ENCODE data around the gene MYRFL.

Gene MYRFL

DNA sequence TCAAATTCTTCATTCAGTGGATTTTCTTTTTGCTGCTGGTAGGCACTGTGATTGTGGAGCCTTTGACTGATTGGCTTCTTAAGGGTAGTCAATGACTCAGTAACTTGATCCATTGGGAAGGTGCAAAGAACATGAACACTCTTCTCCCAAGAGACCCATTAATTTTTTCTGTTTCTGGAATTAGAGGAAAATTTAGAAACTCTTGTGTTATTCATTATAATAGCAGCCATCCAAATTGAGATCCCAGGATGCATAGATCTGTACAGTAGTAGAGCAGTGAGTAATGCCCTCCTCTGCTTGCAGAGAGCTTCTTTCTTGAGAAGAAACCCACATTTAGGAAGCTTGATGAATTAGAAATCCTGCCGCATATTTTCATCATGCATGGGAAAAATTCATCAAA, 63.9 kb downstream of the MYRFL start:
- Histone ChIP-seq H3K9ac (ENCODE audit: low read depth, low read length, poor library complexity) (no peak overlapping the region), H2BK15ac (ENCODE audit: low read length) (no peak overlapping the region), H3K4me1 (ENCODE audit: control insufficient read depth in 2 of 2, insufficient read depth in 1 of 2, low read depth in 1 of 2, low read length in 2 of 2) (peaks cover 0 to 4% of the 10 kb centered on the region in 2 donors), H3K4me3 (ENCODE audit: low read length in 2 of 2) (no peak overlapping the region), H3K79me1 (ENCODE audit: low read depth, low read length) (no peaks in the 10 kb centered on the region), H3K27me3 (ENCODE audit: control insufficient read depth in 3 of 3, insufficient read depth in 3 of 3, low read depth in 1 of 3, low read length in 3 of 3) (no peaks in the 10 kb centered on the region), H3K9me3 (replicated peaks in 1 of 2; ENCODE audit: control insufficient read depth in 2 of 2, insufficient read depth in 1 of 2, low read depth in 1 of 2, low read length in 2 of 2) (no peaks in the 10 kb centered on the region), H3K4ac (ENCODE audit: low read length) (no peak overlapping the region), H3K36me3 (replicated peaks in 1 of 2; ENCODE audit: control insufficient read depth in 2 of 2, insufficient read depth in 2 of 2, low read length in 2 of 2) (no peaks in the 10 kb centered on the region), H3K23ac (ENCODE audit: low read depth, low read length, poor library complexity) (no peak overlapping the region), H2BK5ac (ENCODE audit: low read length) (no peak overlapping the region), H3K14ac (ENCODE audit: low read length) (no peak overlapping the region), H2BK12ac (ENCODE audit: low read length) (no peak overlapping the region), H4K8ac (ENCODE audit: low read depth, low read length) (no peak overlapping the region), H2AK5ac (ENCODE audit: low read depth, low read length) (no peak overlapping the region), H3K18ac (ENCODE audit: low read length) (no peak overlapping the region), H2AFZ (ENCODE audit: low read length) (no peak overlapping the region), H3K27ac (replicated peaks; ENCODE audit: low read length) (no peak overlapping the region), H3K4me2 (ENCODE audit: insufficient read depth, low read length, poor library complexity, severe bottlenecking) (no peak overlapping the region), H4K91ac (ENCODE audit: low read depth, low read length, poor library complexity) (no peak overlapping the region), H2BK120ac (ENCODE audit: low read depth, low read length) (no peak overlapping the region)
- no CpG with 5 or more reads among the region's 1 CpG for WGBS, 2 donors (ENCODE audit: extremely low coverage in 2 of 2, insufficient read length in 2 of 2, insufficient replicate concordance in 1 of 2)
- no peak for DNase-seq (ENCODE audit: low spot score)

DNA sequence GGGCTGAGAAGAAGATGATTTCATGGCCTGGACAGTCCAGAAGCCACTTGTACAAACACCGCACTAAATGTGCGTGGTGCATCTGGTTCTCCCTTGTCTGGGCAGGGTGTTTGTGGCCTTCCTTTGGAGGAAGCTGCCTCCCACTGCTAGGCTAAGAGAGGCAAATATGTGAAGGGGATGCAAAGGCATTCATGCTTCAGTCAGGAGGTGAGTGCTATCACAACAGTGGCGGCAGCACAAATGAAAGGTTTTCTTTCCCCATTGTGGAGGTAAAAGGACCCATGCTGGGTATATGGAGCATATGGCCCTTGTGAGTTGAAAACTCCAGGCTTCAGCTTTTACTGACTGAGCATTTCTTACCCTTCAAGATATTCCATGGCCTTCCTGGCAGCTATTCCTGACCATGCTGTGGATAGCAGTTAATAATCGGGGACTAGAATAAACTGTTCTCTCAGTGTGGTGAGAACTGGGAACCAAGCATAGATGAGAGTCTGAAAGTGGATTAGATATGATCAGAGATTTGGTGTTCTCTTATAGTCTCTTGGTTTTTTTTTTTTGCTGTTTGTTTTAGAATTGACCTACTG, 69.9 kb downstream of the MYRFL start:
- Histone ChIP-seq H3K9me3 (replicated peaks in 1 of 2; ENCODE audit: control insufficient read depth in 2 of 2, insufficient read depth in 1 of 2, low read depth in 1 of 2, low read length in 2 of 2) (no peaks in the 10 kb centered on the region), H3K23ac (ENCODE audit: low read depth, low read length, poor library complexity) (no peak overlapping the region), H3K27me3 (ENCODE audit: control insufficient read depth in 3 of 3, insufficient read depth in 3 of 3, low read depth in 1 of 3, low read length in 3 of 3) (no peaks in the 10 kb centered on the region), H4K91ac (ENCODE audit: low read depth, low read length, poor library complexity) (no peak overlapping the region), H3K4me3 (ENCODE audit: low read length in 2 of 2) (no peak overlapping the region), H3K4me2 (ENCODE audit: insufficient read depth, low read length, poor library complexity, severe bottlenecking) (no peak overlapping the region), H2BK15ac (ENCODE audit: low read length) (no peak overlapping the region), H3K79me1 (ENCODE audit: low read depth, low read length) (no peaks in the 10 kb centered on the region), H2AK5ac (ENCODE audit: low read depth, low read length) (no peak overlapping the region), H3K4ac (ENCODE audit: low read length) (no peak overlapping the region), H3K14ac (ENCODE audit: low read length) (no peak overlapping the region), H3K36me3 (replicated peaks in 1 of 2; ENCODE audit: control insufficient read depth in 2 of 2, insufficient read depth in 2 of 2, low read length in 2 of 2) (no peaks in the 10 kb centered on the region), H2BK12ac (ENCODE audit: low read length) (no peak overlapping the region), H2BK5ac (ENCODE audit: low read length) (no peak overlapping the region), H4K8ac (ENCODE audit: low read depth, low read length) (no peak overlapping the region), H2AFZ (ENCODE audit: low read length) (peak overlapping the region; percentile 49), H3K27ac (replicated peaks; ENCODE audit: low read length) (no peak overlapping the region), H2BK120ac (ENCODE audit: low read depth, low read length) (no peak overlapping the region), H3K18ac (ENCODE audit: low read length) (no peak overlapping the region), H3K4me1 (ENCODE audit: control insufficient read depth in 2 of 2, insufficient read depth in 1 of 2, low read depth in 1 of 2, low read length in 2 of 2) (peaks cover 12 to 20% of the 10 kb centered on the region in 2 donors), H3K9ac (ENCODE audit: low read depth, low read length, poor library complexity) (no peak overlapping the region)
- DNase-seq (ENCODE audit: low spot score), result no peak
- no CpG with 5 or more reads among the region's 4 CpGs for WGBS, 2 donors (ENCODE audit: extremely low coverage in 2 of 2, insufficient read length in 2 of 2, insufficient replicate concordance in 1 of 2)

DNA sequence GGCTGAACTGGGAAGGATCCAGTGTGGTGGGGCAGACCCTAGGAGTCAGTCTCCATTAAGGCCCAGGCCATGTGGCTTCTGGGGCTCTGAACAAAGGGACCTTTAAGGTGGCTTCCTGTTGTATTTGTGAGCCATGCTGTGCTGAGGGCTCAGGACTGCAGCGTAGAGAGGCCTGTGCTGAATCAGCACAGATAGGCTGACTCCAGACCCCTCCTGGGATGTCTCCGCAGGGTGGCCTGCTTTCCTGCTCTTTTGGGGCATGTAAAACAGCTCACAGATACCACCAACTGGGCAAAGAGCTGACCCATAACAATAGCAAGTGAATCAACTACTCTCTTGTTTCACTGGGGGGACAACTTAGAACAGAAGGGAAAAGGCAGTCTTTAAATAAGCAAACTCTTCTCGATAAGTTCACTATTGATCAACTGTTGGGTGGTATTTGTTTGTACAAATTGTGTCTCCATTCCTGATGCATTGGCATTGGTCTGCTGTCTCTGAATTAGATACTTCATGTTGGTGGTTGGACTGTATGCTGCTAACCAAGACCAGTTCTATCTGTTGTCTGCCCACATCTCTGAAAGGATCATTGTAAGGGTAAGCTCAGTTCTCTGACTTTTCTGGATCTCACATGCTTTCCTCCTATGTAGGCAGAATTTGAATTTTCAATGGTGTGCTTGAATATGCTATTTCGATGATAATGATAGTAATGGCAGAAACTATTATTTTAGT, 71.8 kb downstream of the MYRFL start:
- no peak overlapping the region for H2BK12ac ChIP-seq (ENCODE audit: low read length)
- H3K4ac ChIP-seq (ENCODE audit: low read length), result no peak overlapping the region
- no peaks in the 10 kb centered on the region for H3K36me3 ChIP-seq (replicated peaks in 1 of 2; ENCODE audit: control insufficient read depth in 2 of 2, insufficient read depth in 2 of 2, low read length in 2 of 2)
- H4K91ac ChIP-seq (ENCODE audit: low read depth, low read length, poor library complexity), result no peak overlapping the region
- no peaks in the 10 kb centered on the region for H3K27me3 ChIP-seq (ENCODE audit: control insufficient read depth in 3 of 3, insufficient read depth in 3 of 3, low read depth in 1 of 3, low read length in 3 of 3)
- no peak overlapping the region for H3K4me3 ChIP-seq (ENCODE audit: low read length in 2 of 2)
- H3K27ac ChIP-seq (replicated peaks; ENCODE audit: low read length), result no peak overlapping the region
- no peak overlapping the region for H2BK5ac ChIP-seq (ENCODE audit: low read length)
- no peak for DNase-seq (ENCODE audit: low spot score)
- no peak overlapping the region for H2BK15ac ChIP-seq (ENCODE audit: low read length)
- WGBS, 2 donors (ENCODE audit: extremely low coverage in 2 of 2, insufficient read length in 2 of 2, insufficient replicate concordance in 1 of 2), result no CpG with 5 or more reads among the region's 4 CpGs
- no peak overlapping the region for H3K14ac ChIP-seq (ENCODE audit: low read length)
- H3K23ac ChIP-seq (ENCODE audit: low read depth, low read length, poor library complexity), result no peak overlapping the region
- no peak overlapping the region for H3K4me2 ChIP-seq (ENCODE audit: insufficient read depth, low read length, poor library complexity, severe bottlenecking)
- peak overlapping the region; percentile 88 for H2AFZ ChIP-seq (ENCODE audit: low read length)
- no peak overlapping the region for H2BK120ac ChIP-seq (ENCODE audit: low read depth, low read length)
- no peaks in the 10 kb centered on the region for H3K9me3 ChIP-seq (replicated peaks in 1 of 2; ENCODE audit: control insufficient read depth in 2 of 2, insufficient read depth in 1 of 2, low read depth in 1 of 2, low read length in 2 of 2)
- no peak overlapping the region for H4K8ac ChIP-seq (ENCODE audit: low read depth, low read length)
- no peaks in the 10 kb centered on the region for H3K79me1 ChIP-seq (ENCODE audit: low read depth, low read length)
- no peak overlapping the region for H3K9ac ChIP-seq (ENCODE audit: low read depth, low read length, poor library complexity)
- H3K18ac ChIP-seq (ENCODE audit: low read length), result no peak overlapping the region
- no peak overlapping the region for H2AK5ac ChIP-seq (ENCODE audit: low read depth, low read length)
- peaks cover 12 to 21% of the 10 kb centered on the region in 2 donors for H3K4me1 ChIP-seq (ENCODE audit: control insufficient read depth in 2 of 2, insufficient read depth in 1 of 2, low read depth in 1 of 2, low read length in 2 of 2)

DNA sequence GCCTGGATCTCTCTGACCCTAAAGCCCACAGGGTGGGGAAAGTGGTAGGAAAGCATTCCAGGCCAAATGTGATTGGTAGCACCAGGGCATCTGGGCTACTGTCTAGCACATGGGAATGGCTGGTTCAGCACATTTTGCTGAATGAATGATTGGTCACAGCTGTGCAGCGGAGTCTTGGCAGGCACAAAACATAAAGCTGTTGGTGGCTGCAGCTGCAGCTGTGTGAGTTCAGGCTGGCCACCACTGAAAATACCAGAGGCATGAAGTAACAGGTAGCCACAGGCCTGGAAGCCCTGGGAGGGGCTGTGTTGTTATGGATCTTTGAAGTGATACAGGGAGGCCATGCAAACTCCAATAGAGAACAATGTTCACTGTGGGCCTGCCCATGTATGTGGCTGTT, 72.7 kb downstream of the MYRFL start:
- Histone ChIP-seq H3K27me3 (ENCODE audit: control insufficient read depth in 3 of 3, insufficient read depth in 3 of 3, low read depth in 1 of 3, low read length in 3 of 3) (no peaks in the 10 kb centered on the region), H3K18ac (ENCODE audit: low read length) (no peak overlapping the region), H3K4me2 (ENCODE audit: insufficient read depth, low read length, poor library complexity, severe bottlenecking) (no peak overlapping the region), H2BK12ac (ENCODE audit: low read length) (no peak overlapping the region), H3K27ac (replicated peaks; ENCODE audit: low read length) (no peak overlapping the region), H2BK15ac (ENCODE audit: low read length) (no peak overlapping the region), H3K4me1 (ENCODE audit: control insufficient read depth in 2 of 2, insufficient read depth in 1 of 2, low read depth in 1 of 2, low read length in 2 of 2) (peaks cover 12 to 21% of the 10 kb centered on the region in 2 donors), H2AK5ac (ENCODE audit: low read depth, low read length) (no peak overlapping the region), H3K79me1 (ENCODE audit: low read depth, low read length) (no peaks in the 10 kb centered on the region), H2BK5ac (ENCODE audit: low read length) (no peak overlapping the region), H3K14ac (ENCODE audit: low read length) (no peak overlapping the region), H3K4me3 (ENCODE audit: low read length in 2 of 2) (no peak overlapping the region), H4K8ac (ENCODE audit: low read depth, low read length) (no peak overlapping the region), H3K9ac (ENCODE audit: low read depth, low read length, poor library complexity) (no peak overlapping the region), H3K36me3 (replicated peaks in 1 of 2; ENCODE audit: control insufficient read depth in 2 of 2, insufficient read depth in 2 of 2, low read length in 2 of 2) (no peaks in the 10 kb centered on the region), H3K4ac (ENCODE audit: low read length) (no peak overlapping the region), H4K91ac (ENCODE audit: low read depth, low read length, poor library complexity) (no peak overlapping the region), H3K23ac (ENCODE audit: low read depth, low read length, poor library complexity) (no peak overlapping the region), H2AFZ (ENCODE audit: low read length) (peak overlapping the region; percentile 63), H2BK120ac (ENCODE audit: low read depth, low read length) (no peak overlapping the region), H3K9me3 (replicated peaks in 1 of 2; ENCODE audit: control insufficient read depth in 2 of 2, insufficient read depth in 1 of 2, low read depth in 1 of 2, low read length in 2 of 2) (no peaks in the 10 kb centered on the region)
- DNase-seq (ENCODE audit: low spot score), result no peak
- no CpG with 5 or more reads among the region's 1 CpG for WGBS, 2 donors (ENCODE audit: extremely low coverage in 2 of 2, insufficient read length in 2 of 2, insufficient replicate concordance in 1 of 2)
